HG03571 (cell line): ENCODE measurements around the gene ATG4A.

ENCODE experiments used
- ATAC-seq: cut with Tn5 transposase; IDR thresholded peaks from one replicate; pipeline ENCODE4 v1.9.1; 2021; ENCODE audit not compliant: unreplicated experiment

The ATG4A gene

GRCh38 chrX:108121291-108121690, 29.7 kb downstream of the ATG4A start:
- no peak for ATAC-seq

- ATAC-seq, result no peak
Measured at GRCh38 chrX:108122748-108123147, 31.2 kb downstream of the ATG4A start.

- ATAC-seq, result no peak
Measured at GRCh38 chrX:108123591-108124366, 32.2 kb downstream of the ATG4A start.

- ATAC-seq, result no peak
Measured at GRCh38 chrX:108126661-108127060, 35.1 kb downstream of the ATG4A start.

GRCh38 chrX:108127152-108127551, 35.6 kb downstream of the ATG4A start:
- no peak for ATAC-seq

- no peak for ATAC-seq
Measured at GRCh38 chrX:108130889-108131288, 39.3 kb downstream of the ATG4A start.

- ATAC-seq, result no peak
Measured at GRCh38 chrX:108131471-108131870, 39.9 kb downstream of the ATG4A start.

- ATAC-seq, result no peak
Measured at GRCh38 chrX:108132034-108132433, 40.5 kb downstream of the ATG4A start.

GRCh38 chrX:108132876-108133275, 41.3 kb downstream of the ATG4A start:
- ATAC-seq, result no peak

- ATAC-seq, result no peak
Measured at GRCh38 chrX:108134724-108135123, 43.1 kb downstream of the ATG4A start.

GRCh38 chrX:108138814-108139702, 47.5 kb downstream of the ATG4A start:
- ATAC-seq, result no peak

- no peak for ATAC-seq
Measured at GRCh38 chrX:108148524-108148923, 56.9 kb downstream of the ATG4A start.

GRCh38 chrX:108156082-108156481, 64.5 kb downstream of the ATG4A start:
- ATAC-seq, result no peak

GRCh38 chrX:108156934-108157466, 65.4 kb downstream of the ATG4A start:
- ATAC-seq, result no peak

GRCh38 chrX:108157628-108158027, 66.0 kb downstream of the ATG4A start:
- ATAC-seq, result no peak

GRCh38 chrX:108159028-108159670, 67.6 kb downstream of the ATG4A start:
- no peak for ATAC-seq

- no peak for ATAC-seq
Measured at GRCh38 chrX:108160309-108160708, 68.7 kb downstream of the ATG4A start.

- no peak for ATAC-seq
Measured at GRCh38 chrX:108162265-108162664, 70.7 kb downstream of the ATG4A start.

- ATAC-seq, result no peak
Measured at GRCh38 chrX:108163333-108164082, 71.9 kb downstream of the ATG4A start.

- ATAC-seq, result no peak
Measured at GRCh38 chrX:108165383-108166111, 74.0 kb downstream of the ATG4A start.
